Measurements from ENCODE around the gene USF2.

USF2 gene

GRCh38 chr19:35296644-35297514, 28.1 kb downstream of the USF2 start (continued):
- TF ChIP-seq PRDM6 (tag by site-specific recombination; IDR thresholded peaks at IDR 0.05) (no peak), ZNF394 (tag by site-specific recombination; IDR thresholded peaks at IDR 0.05; ENCODE audit: borderline replicate concordance) (no peak), ZNF555 (tag by site-specific recombination; conservative IDR thresholded peaks at IDR 0.05) (no peak), TRIM28 (IDR thresholded peaks at IDR 0.05; ENCODE audit: borderline replicate concordance, low read length) (no peak), ZNF133 (tag by site-specific recombination; IDR thresholded peaks at IDR 0.05) (peak; percentile 36; the same call in 1 of the 2 replicates), ZNF580 (tag by site-specific recombination; IDR thresholded peaks at IDR 0.05) (no peak), ZNF391 (tag by site-specific recombination; IDR thresholded peaks at IDR 0.05; ENCODE audit: borderline replicate concordance, low read depth) (0 out of 2 replicates have a peak, but pooled peaks have one; percentile 11), KLF7 (tag by site-specific recombination; IDR thresholded peaks at IDR 0.05; ENCODE audit: borderline replicate concordance) (0 out of 2 replicates have a peak, but pooled peaks have one; percentile 51), ZNF558 (tag by site-specific recombination; IDR thresholded peaks at IDR 0.05) (no peak), ZSCAN23 (tag by site-specific recombination; IDR thresholded peaks at IDR 0.05) (no peak; the same call in 1 of the 2 replicates), FEZF1 (tag by site-specific recombination; IDR thresholded peaks at IDR 0.05) (no peak), SALL2 (tag by site-specific recombination; IDR thresholded peaks at IDR 0.05; ENCODE audit: borderline replicate concordance) (no peak; the same call in 1 of the 2 replicates), ZNF202 (tag by site-specific recombination; IDR thresholded peaks at IDR 0.05; ENCODE audit: borderline replicate concordance) (no peak; the same call in 1 of the 2 replicates), WT1 (tag by site-specific recombination; IDR thresholded peaks at IDR 0.05) (no peak), AEBP2 (tag by site-specific recombination; IDR thresholded peaks at IDR 0.05; ENCODE audit: borderline replicate concordance) (no peak), ZFP3 (tag by site-specific recombination; IDR thresholded peaks at IDR 0.05; ENCODE audit: low read depth) (no peak), HOXC10 (CRISPR knock-in tag; IDR thresholded peaks at IDR 0.05) (no peak), YY1 (tag by site-specific recombination; IDR thresholded peaks at IDR 0.05) (no peak; the same call in 1 of the 2 replicates), ZSCAN16 (tag by site-specific recombination; IDR thresholded peaks at IDR 0.05) (peak; percentile 41; the same call in 1 of the 2 replicates), ZNF473 (tag by site-specific recombination; IDR thresholded peaks at IDR 0.05) (peak; percentile 81), REPIN1 (tag by site-specific recombination; IDR thresholded peaks at IDR 0.05; ENCODE audit: low read depth) (no peak), ZBTB17 (tag by site-specific recombination; IDR thresholded peaks at IDR 0.05) (peak; percentile 7; the same call in 1 of the 2 replicates), ZNF132 (tag by site-specific recombination; IDR thresholded peaks at IDR 0.05; ENCODE audit: borderline replicate concordance) (no peak), ZNF626 (tag by site-specific recombination; IDR thresholded peaks at IDR 0.05) (no peak), ZNF571 (tag by site-specific recombination; IDR thresholded peaks at IDR 0.05) (no peak), ZNF426 (tag by site-specific recombination; IDR thresholded peaks at IDR 0.05) (no peak), EGR2 (tag by site-specific recombination; IDR thresholded peaks at IDR 0.05; ENCODE audit: low read depth) (peak; percentile 100), ZNF596 (tag by site-specific recombination; IDR thresholded peaks at IDR 0.05) (no peak), ZBTB7A (tag by site-specific recombination; IDR thresholded peaks at IDR 0.05; ENCODE audit: low read depth) (peak; percentile 74; the same call in 1 of the 2 replicates), ZNF548 (tag by site-specific recombination; IDR thresholded peaks at IDR 0.05) (peak; percentile 35; the same call in 1 of the 2 replicates)
- TF ChIP-seq, protein P1, sequence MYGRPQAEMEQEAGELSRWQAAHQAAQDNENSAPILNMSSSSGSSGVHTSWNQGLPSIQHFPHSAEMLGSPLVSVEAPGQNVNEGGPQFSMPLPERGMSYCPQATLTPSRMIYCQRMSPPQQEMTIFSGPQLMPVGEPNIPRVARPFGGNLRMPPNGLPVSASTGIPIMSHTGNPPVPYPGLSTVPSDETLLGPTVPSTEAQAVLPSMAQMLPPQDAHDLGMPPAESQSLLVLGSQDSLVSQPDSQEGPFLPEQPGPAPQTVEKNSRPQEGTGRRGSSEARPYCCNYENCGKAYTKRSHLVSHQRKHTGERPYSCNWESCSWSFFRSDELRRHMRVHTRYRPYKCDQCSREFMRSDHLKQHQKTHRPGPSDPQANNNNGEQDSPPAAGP (tag by site-specific recombination; IDR thresholded peaks at IDR 0.05), result no peak
- TF ChIP-seq, protein P2, sequence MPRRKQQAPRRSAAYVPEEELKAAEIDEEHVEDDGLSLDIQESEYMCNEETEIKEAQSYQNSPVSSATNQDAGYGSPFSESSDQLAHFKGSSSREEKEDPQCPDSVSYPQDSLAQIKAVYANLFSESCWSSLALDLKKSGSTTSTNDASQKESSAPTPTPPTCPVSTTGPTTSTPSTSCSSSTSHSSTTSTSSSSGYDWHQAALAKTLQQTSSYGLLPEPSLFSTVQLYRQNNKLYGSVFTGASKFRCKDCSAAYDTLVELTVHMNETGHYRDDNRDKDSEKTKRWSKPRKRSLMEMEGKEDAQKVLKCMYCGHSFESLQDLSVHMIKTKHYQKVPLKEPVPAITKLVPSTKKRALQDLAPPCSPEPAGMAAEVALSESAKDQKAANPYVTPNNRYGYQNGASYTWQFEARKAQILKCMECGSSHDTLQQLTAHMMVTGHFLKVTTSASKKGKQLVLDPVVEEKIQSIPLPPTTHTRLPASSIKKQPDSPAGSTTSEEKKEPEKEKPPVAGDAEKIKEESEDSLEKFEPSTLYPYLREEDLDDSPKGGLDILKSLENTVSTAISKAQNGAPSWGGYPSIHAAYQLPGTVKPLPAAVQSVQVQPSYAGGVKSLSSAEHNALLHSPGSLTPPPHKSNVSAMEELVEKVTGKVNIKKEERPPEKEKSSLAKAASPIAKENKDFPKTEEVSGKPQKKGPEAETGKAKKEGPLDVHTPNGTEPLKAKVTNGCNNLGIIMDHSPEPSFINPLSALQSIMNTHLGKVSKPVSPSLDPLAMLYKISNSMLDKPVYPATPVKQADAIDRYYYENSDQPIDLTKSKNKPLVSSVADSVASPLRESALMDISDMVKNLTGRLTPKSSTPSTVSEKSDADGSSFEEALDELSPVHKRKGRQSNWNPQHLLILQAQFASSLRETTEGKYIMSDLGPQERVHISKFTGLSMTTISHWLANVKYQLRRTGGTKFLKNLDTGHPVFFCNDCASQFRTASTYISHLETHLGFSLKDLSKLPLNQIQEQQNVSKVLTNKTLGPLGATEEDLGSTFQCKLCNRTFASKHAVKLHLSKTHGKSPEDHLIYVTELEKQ (tag by site-specific recombination; IDR thresholded peaks at IDR 0.05; ENCODE audit: borderline replicate concordance), result no peak

All from HEK293 (cell line).